Spleen (tissue), 11 donors: Measurements from ENCODE around the gene NT5DC3. TPM values are rescaled to one million over a fixed set of nuclear protein-coding genes. Genes with fewer than 3 reads are reported as not detected.

ENCODE experiments used
- DNase-seq: peaks from one replicate; pipeline ENCODE4 v3.0.0-alpha.2; 2020
- H3K27ac ChIP-seq, 8 donors: fragments of 200-600 bp; sonication (generic) in 7 of 8; 1 replicate in 4 of 8; 2 replicates in 4 of 8; pipeline versions ENCODE4 v1.5.0 to v1.8.0; 2016 to 2021; ENCODE audit warnings: inconsistent platforms in 4 of 8, mild to moderate bottlenecking in 4 of 8, moderate library complexity in 1 of 8
- H3K27me3 ChIP-seq, 7 donors: fragments of 200-600 bp; sonication (generic) in 6 of 7; replicated peaks in 1 of 7; 1 replicate in 4 of 7; 2 replicates in 3 of 7; pipeline versions ENCODE4 v1.5.0 to v1.8.0; 2016 to 2021; ENCODE audit warnings: inconsistent platforms in 3 of 7, mild to moderate bottlenecking in 1 of 7
- H3K36me3 ChIP-seq, 6 donors: fragments of 200-600 bp; sonication (generic) in 5 of 6; 1 replicate in 4 of 6; 2 replicates in 2 of 6; pipeline versions ENCODE4 v1.5.0 to v1.8.0; 2016 to 2021; ENCODE audit warnings: inconsistent platforms in 2 of 6
- H3K4me1 ChIP-seq, 6 donors: fragments of 200-600 bp; sonication (generic) in 5 of 6; 1 replicate in 3 of 6; 2 replicates in 3 of 6; pipeline versions ENCODE4 v1.5.0 to v1.8.0; 2016 to 2021; ENCODE audit warnings: inconsistent platforms in 3 of 6
- H3K4me3 ChIP-seq, 8 donors: fragments of 200-600 bp; sonication (generic) in 7 of 8; 1 replicate in 4 of 8; 2 replicates in 4 of 8; pipeline versions ENCODE4 v1.5.0 to v1.8.0; 2016 to 2021; ENCODE audit warnings: inconsistent platforms in 4 of 8, mild to moderate bottlenecking in 4 of 8, moderate library complexity in 2 of 8
- H3K9me3 ChIP-seq, 8 donors: fragments of 200-600 bp; sonication (generic) in 7 of 8; 1 replicate in 4 of 8; 2 replicates in 4 of 8; pipeline versions ENCODE4 v1.5.0 to v1.8.0; 2016 to 2021; ENCODE audit warnings: inconsistent platforms in 4 of 8
- CTCF ChIP-seq, 11 experiments: fragments of 200-600 bp in 7 of 11; fragments of 450-650 bp in 4 of 11; sonication (generic) in 4 of 11; IDR thresholded peaks in 8 of 11; conservative IDR thresholded peaks in 3 of 11; 1 replicate in 7 of 11; 2 replicates in 4 of 11; pipeline versions ENCODE4 v1.4.0 to v1.8.0; 2016 to 2021; ENCODE audit warnings: antibody characterized with exemption in 11 of 11, inconsistent platforms in 4 of 11, mild to moderate bottlenecking in 1 of 11
- POLR2A ChIP-seq, 3 donors: fragments of 450-650 bp; IDR thresholded peaks; one replicate each; pipeline ENCODE4 v1.5.1; 2017; ENCODE audit warnings: antibody characterized with exemption in 3 of 3, mild to moderate bottlenecking in 1 of 3
- POLR2AphosphoS5 ChIP-seq, 3 donors: sonication (generic); formaldehyde crosslinking; IDR thresholded peaks; one replicate each; pipeline ENCODE4 v1.5.1; 2017; ENCODE audit warnings: antibody characterized with exemption in 3 of 3
- WGBS, 5 donors: extraction: QIAGEN DNeasy Blood & Tissue Kit in 3 of 5; methylation state at CpG; one replicate each; pipeline versions ENCODE4 v1.1.5 to v1.1.7; 2013 to 2018; 5-methylcytosine and 5-hydroxymethylcytosine counted together
- intact Hi-C: fragments of 100-400 bp; cut with DNase I; formaldehyde crosslinking; loops from one replicate; pipeline ENCODE4 v1.15.0; 2023; ENCODE audit warnings: low total_unique reads
- polyA plus RNA-seq, 3 donors: library from polyadenylated mRNA; stranded (reverse); fragments of 200-250 nt; gene quantifications; one replicate each; pipeline ENCODE4 v1.2.1, GENCODE V29; 2013
- total RNA-seq, 7 donors: library from RNA; depleted of rRNA in 3 of 7; stranded (reverse); fragments of >200 nt in 3 of 7; fragmentation: NEBNext Ultra II Directional in 4 of 7; extraction: Animal tissue kit (Norgen Biotek cat#: 25700) in 4 of 7; gene quantifications; one replicate each; pipeline versions ENCODE4 v1.1.0 to v1.2.1, GENCODE V29; 2016 to 2021
- donor health status: healthy with polysubstance abuse.
- donor health status: DM: no; HTN: no; CAD: no; lungs with moderate emphysema.
- donor health status: DM: no; HTN: no; CAD: no.
- donor health status: Bipolar disorder and iron deficiency.
- donor health status: healthy.
- donor health status: DM: no; HTN: no; CAD: no.
- donor health status: DM: yes; HTN: yes; CAD: no.

Gene NT5DC3
- total and polyA plus RNA-seq, 10 donors, result 0.56 to 8.0 (median 3.1) TPM

- intact Hi-C loops, result no loop called here
- 51 to 80% (median 71%) methylated on average over 1 of the region's 1 CpG for WGBS, 5 donors
These were observed 103.2 kb downstream of the NT5DC3 start for GRCh38 chr12:103737881-103738280.

GRCh38 chr12:103736572-103736971 lies 104.5 kb downstream of the NT5DC3 start:
- no peak for TF ChIP-seq POLR2A (IDR thresholded peaks at IDR 0.05)
- TF ChIP-seq POLR2AphosphoS5 (IDR thresholded peaks at IDR 0.05), result no peak
- TF ChIP-seq CTCF (IDR thresholded peaks at IDR 0.05 in 8 of 11, conservative IDR thresholded peaks at IDR 0.05 in 3 of 11), result no peak
- no peak for DNase-seq
- Histone ChIP-seq H3K9me3 (peaks cover 0 to 3% (median 0%) of the 10 kb centered on the region in 8 donors), H3K27me3 (peaks cover 0 to 3% (median 0%) of the 10 kb centered on the region in 7 donors), H3K4me1 (peaks cover 0 to under 1% (median 0%) of the 10 kb centered on the region in 6 donors), H3K27ac (no peak overlapping the region), H3K4me3 (no peak overlapping the region), H3K36me3 (peaks cover 0 to 58% (median 4%) of the 10 kb centered on the region in 6 donors)
- WGBS, 5 donors, result 89 to 98% (median 96%) methylated on average over 1 of the region's 1 CpG
- intact Hi-C loops, result no loop called here

More at GRCh38 chr12:103737881-103738280, 103.2 kb downstream of the NT5DC3 start:
- no peak for DNase-seq
- Histone ChIP-seq H3K27ac (no peak overlapping the region), H3K36me3 (peaks cover 0 to 47% (median 0%) of the 10 kb centered on the region in 6 donors), H3K9me3 (no peaks in the 10 kb centered on the region), H3K27me3 (peaks cover 0 to 3% (median 0%) of the 10 kb centered on the region in 7 donors), H3K4me1 (peaks cover 0 to 9% (median 0%) of the 10 kb centered on the region in 6 donors), H3K4me3 (no peak overlapping the region)
- TF ChIP-seq POLR2A (IDR thresholded peaks at IDR 0.05), result no peak
- TF ChIP-seq POLR2AphosphoS5 (IDR thresholded peaks at IDR 0.05), result no peak
- no peak for TF ChIP-seq CTCF (IDR thresholded peaks at IDR 0.05 in 8 of 11, conservative IDR thresholded peaks at IDR 0.05 in 3 of 11)

- H3K36me3 ChIP-seq, result peaks cover 0 to 69% (median 14%) of the 10 kb centered on the region in 6 donors
- peaks cover 0 to 15% (median 10%) of the 10 kb centered on the region in 8 donors for H3K9me3 ChIP-seq
- no peak for TF ChIP-seq POLR2A (IDR thresholded peaks at IDR 0.05)
- TF ChIP-seq CTCF (IDR thresholded peaks at IDR 0.05 in 8 of 11, conservative IDR thresholded peaks at IDR 0.05 in 3 of 11), result no peak
- no peak for TF ChIP-seq POLR2AphosphoS5 (IDR thresholded peaks at IDR 0.05)
- peaks cover 0 to 3% (median 0%) of the 10 kb centered on the region in 7 donors for H3K27me3 ChIP-seq
- H3K27ac ChIP-seq, result no peak overlapping the region
- H3K4me3 ChIP-seq, result no peak overlapping the region
- no peak for DNase-seq
- 80 to 89% (median 87%) methylated on average over 8 of the region's 8 CpGs for WGBS, 5 donors
- intact Hi-C loops, result no loop called here
- H3K4me1 ChIP-seq, result no peaks in the 10 kb centered on the region
These were observed 105.7 kb downstream of the NT5DC3 start for GRCh38 chr12:103735291-103735690.

DNA sequence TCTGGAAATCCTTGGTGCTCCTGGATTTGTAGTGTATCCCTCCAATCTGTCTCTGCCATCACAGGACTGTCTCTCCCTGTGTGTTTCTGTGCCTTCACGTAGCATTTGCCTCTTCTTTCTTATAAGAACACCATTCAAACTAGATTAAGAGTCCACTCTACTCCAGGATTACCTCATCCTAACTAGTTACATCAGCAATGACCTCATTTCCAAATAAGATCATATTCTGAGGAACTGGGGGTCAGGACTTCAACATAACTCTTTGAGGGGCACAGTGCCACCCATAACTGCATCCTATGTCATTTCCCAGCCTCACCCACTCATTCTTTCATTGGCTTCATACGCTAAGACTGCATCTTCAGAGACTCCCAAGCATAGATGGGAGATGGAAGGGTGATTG lies 106.2 kb downstream of the NT5DC3 start:
- intact Hi-C loops, result no loop called here
- H3K36me3 ChIP-seq, result peaks cover 0 to 73% (median 14%) of the 10 kb centered on the region in 6 donors
- H3K27me3 ChIP-seq, result peaks cover 0 to 3% (median 0%) of the 10 kb centered on the region in 7 donors
- TF ChIP-seq POLR2AphosphoS5 (IDR thresholded peaks at IDR 0.05), result no peak
- no peak for TF ChIP-seq CTCF (IDR thresholded peaks at IDR 0.05 in 8 of 11, conservative IDR thresholded peaks at IDR 0.05 in 3 of 11)
- no peak for TF ChIP-seq POLR2A (IDR thresholded peaks at IDR 0.05)
- no peaks in the 10 kb centered on the region for H3K4me1 ChIP-seq
- DNase-seq, result no peak
- H3K27ac ChIP-seq, result no peak overlapping the region
- WGBS, 5 donors, result 82 to 90% (median 87%) methylated on average over 2 of the region's 2 CpGs
- no peak overlapping the region for H3K4me3 ChIP-seq
- peaks cover 0 to 15% (median 10%) of the 10 kb centered on the region in 8 donors for H3K9me3 ChIP-seq
